ENCODE results near the gene C8G. TPM values are rescaled to one million over a fixed set of nuclear protein-coding genes. Genes with fewer than 3 reads are reported as not detected.

C8G gene
- total and polyA plus RNA-seq, 2 donors (not counting 1 experiment from before 2014, with no cell fraction given) = 1.7 to 2.8 TPM

Other genes starting within 250 kb of the C8G start
Only the 30 nearest of the 32 such genes appear.
- gene DIPK1B, start 232.7 kb upstream of the C8G start, total RNA-seq = 9.2 and 9.6 TPM in 2 replicates
- gene DIPK1B, start 232.7 kb upstream of the C8G start, polyA plus RNA-seq = 9.6 and 49.8 TPM in 2 replicates
- gene LCN10, start 202.3 kb upstream of the C8G start, total RNA-seq = 70.7 and 76.3 TPM in 2 replicates
- 85.1 and 93.0 TPM in 2 replicates for gene LCN10, start 202.3 kb upstream of the C8G start, polyA plus RNA-seq
- gene LCN6, start 196.7 kb upstream of the C8G start, total RNA-seq = not detected in 2 replicates
- gene LCN6, start 196.7 kb upstream of the C8G start, polyA plus RNA-seq = 0.18 and 0.52 TPM in 2 replicates
- gene LCN8, start 187.0 kb upstream of the C8G start, total RNA-seq = 59.7 and 60.9 TPM in 2 replicates
- gene LCN8, start 187.0 kb upstream of the C8G start, polyA plus RNA-seq = 2.8 and 4.1 TPM in 2 replicates
- not detected in 2 replicates for gene LCN15, start 180.7 kb upstream of the C8G start, total RNA-seq
- gene LCN15, start 180.7 kb upstream of the C8G start, polyA plus RNA-seq = not detected in 2 replicates
- 35.7 and 39.1 TPM in 2 replicates for gene TMEM141, start 153.9 kb upstream of the C8G start, total RNA-seq
- 32.4 and 60.8 TPM in 2 replicates for gene TMEM141, start 153.9 kb upstream of the C8G start, polyA plus RNA-seq
- 1.0 and 1.8 TPM in 2 replicates for gene CCDC183, start 148.9 kb upstream of the C8G start, total RNA-seq
- 4.0 and 4.9 TPM in 2 replicates for gene CCDC183, start 148.9 kb upstream of the C8G start, polyA plus RNA-seq
- gene RABL6, start 137.3 kb upstream of the C8G start, total RNA-seq = 70.5 and 72.3 TPM in 2 replicates
- gene RABL6, start 137.3 kb upstream of the C8G start, polyA plus RNA-seq = 32.2 and 33.6 TPM in 2 replicates
- gene AJM1, start 102.8 kb upstream of the C8G start, total RNA-seq = 2.3 and 2.9 TPM in 2 replicates
- gene AJM1, start 102.8 kb upstream of the C8G start, polyA plus RNA-seq = 1.2 and 1.7 TPM in 2 replicates
- 33.1 and 36.5 TPM in 2 replicates for gene PHPT1, start 95.8 kb upstream of the C8G start, total RNA-seq
- gene PHPT1, start 95.8 kb upstream of the C8G start, polyA plus RNA-seq = 21.9 and 37.2 TPM in 2 replicates
- 5.4 and 7.6 TPM in 2 replicates for gene MAMDC4, start 92.9 kb upstream of the C8G start, total RNA-seq
- 5.3 and 6.8 TPM in 2 replicates for gene MAMDC4, start 92.9 kb upstream of the C8G start, polyA plus RNA-seq
- 259 and 261 TPM in 2 replicates for gene EDF1, start 78.9 kb upstream of the C8G start, total RNA-seq
- 317 and 360 TPM in 2 replicates for gene EDF1, start 78.9 kb upstream of the C8G start, polyA plus RNA-seq
- gene TRAF2, start 58.7 kb upstream of the C8G start, total RNA-seq = 54.5 and 55.4 TPM in 2 replicates
- gene TRAF2, start 58.7 kb upstream of the C8G start, polyA plus RNA-seq = 25.5 and 35.5 TPM in 2 replicates
- 99.6 and 102 TPM in 2 replicates for gene FBXW5, start 505 bp upstream of the C8G start, total RNA-seq
- gene FBXW5, start 505 bp upstream of the C8G start, polyA plus RNA-seq = 156 and 195 TPM in 2 replicates
- 1.9 and 2.6 TPM in 2 replicates for gene LCN12, start 7.0 kb downstream of the C8G start, total RNA-seq
- 1.5 and 2.4 TPM in 2 replicates for gene LCN12, start 7.0 kb downstream of the C8G start, polyA plus RNA-seq
- gene PTGDS, start 32.3 kb downstream of the C8G start, total RNA-seq = not detected in 2 replicates
- gene PTGDS, start 32.3 kb downstream of the C8G start, polyA plus RNA-seq = 0.13 and 0.25 TPM in 2 replicates
- gene LCNL1, start 37.8 kb downstream of the C8G start, total RNA-seq = not detected in 2 replicates
- 0.06 TPM in 1 of 2 replicates, not detected in the other for gene LCNL1, start 37.8 kb downstream of the C8G start, polyA plus RNA-seq
- 73.0 and 74.8 TPM in 2 replicates for gene PAXX, start 47.2 kb downstream of the C8G start, total RNA-seq
- gene PAXX, start 47.2 kb downstream of the C8G start, polyA plus RNA-seq = 126 and 167 TPM in 2 replicates
- gene CLIC3, start 51.3 kb downstream of the C8G start, total RNA-seq = 1.1 TPM in 2 replicates
- 1.9 and 2.1 TPM in 2 replicates for gene CLIC3, start 51.3 kb downstream of the C8G start, polyA plus RNA-seq
- gene ABCA2, start 83.0 kb downstream of the C8G start, total RNA-seq = 29.1 and 30.7 TPM in 2 replicates
- gene ABCA2, start 83.0 kb downstream of the C8G start, polyA plus RNA-seq = 61.1 and 63.1 TPM in 2 replicates
- gene FUT7, start 86.8 kb downstream of the C8G start, total RNA-seq = 7.0 and 8.2 TPM in 2 replicates
- gene FUT7, start 86.8 kb downstream of the C8G start, polyA plus RNA-seq = 2.6 and 7.3 TPM in 2 replicates
- 0.17 and 0.39 TPM in 2 replicates for gene NPDC1, start 100.9 kb downstream of the C8G start, total RNA-seq
- gene NPDC1, start 100.9 kb downstream of the C8G start, polyA plus RNA-seq = 0.19 and 3.0 TPM in 2 replicates
- not detected in 2 replicates for gene ENTPD2, start 108.8 kb downstream of the C8G start, total RNA-seq
- not detected in 2 replicates for gene ENTPD2, start 108.8 kb downstream of the C8G start, polyA plus RNA-seq
- 0.39 and 0.73 TPM in 2 replicates for gene SAPCD2, start 125.3 kb downstream of the C8G start, total RNA-seq
- gene SAPCD2, start 125.3 kb downstream of the C8G start, polyA plus RNA-seq = 0.45 and 0.69 TPM in 2 replicates
- 47.6 and 55.8 TPM in 2 replicates for gene UAP1L1, start 132.3 kb downstream of the C8G start, total RNA-seq
- gene UAP1L1, start 132.3 kb downstream of the C8G start, polyA plus RNA-seq = 29.1 and 38.1 TPM in 2 replicates
- 68.4 and 80.9 TPM in 2 replicates for gene MAN1B1, start 141.7 kb downstream of the C8G start, total RNA-seq
- gene MAN1B1, start 141.7 kb downstream of the C8G start, polyA plus RNA-seq = 47.0 and 53.1 TPM in 2 replicates
- gene DPP7, start 169.5 kb downstream of the C8G start, total RNA-seq = 324 and 335 TPM in 2 replicates
- gene DPP7, start 169.5 kb downstream of the C8G start, polyA plus RNA-seq = 506 and 546 TPM in 2 replicates
- not detected in 2 replicates for gene GRIN1, start 193.9 kb downstream of the C8G start, total RNA-seq
- gene GRIN1, start 193.9 kb downstream of the C8G start, polyA plus RNA-seq = 0.04 TPM in 1 of 2 replicates, not detected in the other
- gene LRRC26, start 224.8 kb downstream of the C8G start, total RNA-seq = not detected in 2 replicates
- gene LRRC26, start 224.8 kb downstream of the C8G start, polyA plus RNA-seq = not detected in 2 replicates
- not detected in 2 replicates for gene TMEM210, start 226.8 kb downstream of the C8G start, total RNA-seq
- not detected in 2 replicates for gene TMEM210, start 226.8 kb downstream of the C8G start, polyA plus RNA-seq

Measured in B cell (primary cell).